GM23338 (cell line): ENCODE results near the gene SAFB2. TPM values are rescaled to one million over a fixed set of nuclear protein-coding genes. Genes with fewer than 3 reads are reported as not detected.

Experiments used
- ATAC-seq: fragments of 200-7000 bp; cut with Tn5 transposase; 3 replicates; pipeline ENCODE4 v1.9.1; 2020
- DNase-seq: peaks from one replicate; pipeline ENCODE4 v3.0.0-alpha.2; 2015; ENCODE audit warnings: low spot score
- H2AFZ ChIP-seq: fragments of 200-600 bp; sonication (generic); 2 replicates; pipeline ENCODE4 v1.8.0; 2016; ENCODE audit warnings: antibody characterized with exemption, mild to moderate bottlenecking, moderate library complexity
- H3F3A ChIP-seq: fragments of 200-600 bp; sonication (generic); replicated peaks from 2 replicates; pipeline ENCODE4 v1.8.0; 2017; ENCODE audit warnings: antibody characterized with exemption, mixed run types, low read depth
- H3K27ac ChIP-seq: fragments of 200-600 bp; sonication (generic); 2 replicates; pipeline ENCODE4 v1.6.1; 2016; ENCODE audit warnings: low read depth
- H3K27me3 ChIP-seq: fragments of 200-600 bp; sonication (generic); 2 replicates; pipeline ENCODE4 v1.8.0; 2016; ENCODE audit warnings: mild to moderate bottlenecking, mixed run types, moderate library complexity; ENCODE audit not compliant: insufficient read depth
- H3K36me3 ChIP-seq: fragments of 200-600 bp; sonication (generic); 2 replicates; pipeline ENCODE4 v1.8.0; 2016; ENCODE audit warnings: mild to moderate bottlenecking; ENCODE audit not compliant: insufficient read depth
- H3K4me1 ChIP-seq: fragments of 200-600 bp; sonication (generic); 2 replicates; pipeline ENCODE4 v1.8.0; 2016; ENCODE audit warnings: mild to moderate bottlenecking, moderate library complexity; ENCODE audit not compliant: insufficient read depth
- H3K4me2 ChIP-seq: fragments of 200-600 bp; sonication (generic); 2 replicates; pipeline ENCODE4 v1.7.1; 2017; ENCODE audit warnings: mixed run types
- H3K4me3 ChIP-seq: fragments of 200-600 bp; sonication (generic); 2 replicates; pipeline ENCODE4 v1.6.1; 2016; ENCODE audit warnings: mixed run types
- H3K79me2 ChIP-seq: fragments of 200-600 bp; sonication (generic); replicated peaks from 2 replicates; pipeline ENCODE4 v1.8.0; 2017; ENCODE audit warnings: mild to moderate bottlenecking; ENCODE audit not compliant: insufficient read depth
- H3K9me2 ChIP-seq: fragments of 200-600 bp; sonication (generic); 2 replicates; pipeline ENCODE4 v1.8.0; 2017; ENCODE audit not compliant: insufficient read depth
- H4K20me1 ChIP-seq: fragments of 200-600 bp; sonication (generic); replicated peaks from 2 replicates; pipeline ENCODE4 v1.8.0; 2017; ENCODE audit warnings: mild to moderate bottlenecking; ENCODE audit not compliant: insufficient read depth
- H3K27ac Mint-ChIP-seq: 2 replicates; pipeline ENCODE4 v1.8.0; 2020; ENCODE audit warnings: inconsistent platforms, mild to moderate bottlenecking, moderate library complexity, mixed read lengths
- H3K27me3 Mint-ChIP-seq: 3 replicates; pipeline ENCODE4 v1.8.0; 2022; ENCODE audit warnings: low read depth, mild to moderate bottlenecking, moderate library complexity, mixed read lengths, inconsistent platforms; ENCODE audit not compliant: insufficient read depth, poor library complexity
- H3K36me3 Mint-ChIP-seq: 3 replicates; pipeline ENCODE4 v1.8.0; 2021; ENCODE audit warnings: low read depth, mild to moderate bottlenecking, inconsistent platforms, moderate library complexity, mixed read lengths
- H3K4me1 Mint-ChIP-seq: 3 replicates; pipeline ENCODE4 v1.8.0; 2020; ENCODE audit warnings: mild to moderate bottlenecking, inconsistent platforms, mixed read lengths
- H3K4me3 Mint-ChIP-seq: 3 replicates; pipeline ENCODE4 v1.8.0; 2021; ENCODE audit warnings: moderate library complexity, mild to moderate bottlenecking, inconsistent platforms, mixed read lengths
- H3K9me3 Mint-ChIP-seq: 3 replicates; pipeline ENCODE4 v1.8.0; 2020; ENCODE audit warnings: moderate library complexity, mild to moderate bottlenecking, inconsistent platforms, mixed read lengths
- CREB1 ChIP-seq: fragments of 250-450 bp; sonication (Bioruptor Pico); IDR thresholded peaks from 2 replicates; pipeline ENCODE4 v1.5.0; 2020; ENCODE audit warnings: low read depth, mild to moderate bottlenecking, moderate library complexity
- CTCF ChIP-seq, 2 experiments: fragments of 200-600 bp in 1 of 2; sonication (generic) in 1 of 2; conservative IDR thresholded peaks; 2 replicates each; pipeline versions ENCODE4 v1.5.1 to v1.6.1; 2016 to 2017; ENCODE audit warnings: antibody characterized with exemption in 2 of 2, low read depth in 2 of 2, mild to moderate bottlenecking in 2 of 2, moderate library complexity in 1 of 2
- ETS1 ChIP-seq: IDR thresholded peaks from 2 replicates; pipeline ENCODE4 v1.6.1; 2016; ENCODE audit warnings: antibody characterized with exemption
- EZH2 ChIP-seq: fragments of 200-600 bp; sonication (generic); IDR thresholded peaks from one replicate; pipeline ENCODE4 v1.8.0; 2017; ENCODE audit warnings: antibody characterized with exemption, mild to moderate bottlenecking, low read depth; ENCODE audit not compliant: unreplicated experiment
- EZH2phosphoT487 ChIP-seq: fragments of 200-600 bp; sonication (generic); IDR thresholded peaks from one replicate; pipeline ENCODE4 v1.8.1; 2018; ENCODE audit warnings: antibody characterized with exemption; ENCODE audit not compliant: unreplicated experiment
- JUNB ChIP-seq: IDR thresholded peaks from one replicate; pipeline ENCODE4 v1.6.1; 2016; ENCODE audit warnings: antibody characterized with exemption; ENCODE audit not compliant: unreplicated experiment
- NANOG ChIP-seq: IDR thresholded peaks from 2 replicates; pipeline ENCODE4 v1.6.1; 2016; ENCODE audit warnings: antibody characterized with exemption, borderline replicate concordance
- POLR2AphosphoS5 ChIP-seq: IDR thresholded peaks from 2 replicates; pipeline ENCODE4 v1.6.1; 2016; ENCODE audit warnings: antibody characterized with exemption, low read depth
- REST ChIP-seq: IDR thresholded peaks from one replicate; pipeline ENCODE4 v1.6.1; 2018; ENCODE audit warnings: antibody characterized with exemption; ENCODE audit not compliant: unreplicated experiment
- STAT1 ChIP-seq: IDR thresholded peaks from one replicate; pipeline ENCODE4 v1.6.1; 2016; ENCODE audit warnings: antibody characterized with exemption; ENCODE audit not compliant: unreplicated experiment
- ZNF114 ChIP-seq: fragments of 250-450 bp; sonication (Bioruptor Pico); IDR thresholded peaks from 2 replicates; pipeline ENCODE4 v1.5.0; 2020; ENCODE audit warnings: mild to moderate bottlenecking, moderate library complexity
- ZNF331 ChIP-seq: fragments of 250-450 bp; sonication (Bioruptor Pico); IDR thresholded peaks from 2 replicates; pipeline ENCODE4 v1.5.0; 2020; ENCODE audit warnings: low read depth, mild to moderate bottlenecking, moderate library complexity
- ZNF462 ChIP-seq: fragments of 250-450 bp; sonication (Bioruptor Pico); IDR thresholded peaks from 2 replicates; pipeline ENCODE4 v1.5.0; 2020; ENCODE audit warnings: mild to moderate bottlenecking, moderate library complexity
- polyA plus RNA-seq: library from polyadenylated mRNA; unstranded; fragments of >200 nt; fragmentation: Nextera tagmentation; extraction: Ambion mirVana; gene quantifications from 2 replicates; pipeline ENCODE4 v1.2.1, GENCODE V29; 2016
- total RNA-seq: library from RNA; depleted of rRNA; stranded (reverse); fragments of >200 nt; shearing (Covaris generic); gene quantifications from 2 replicates; pipeline ENCODE4 v1.2.3, GENCODE V29; 2014

Gene SAFB2
- total and polyA plus RNA-seq, 2 experiments from 2014 or later: 37.7 to 102 TPM

GRCh38 chr19:5567360-5567969 lies 55.1 kb downstream of the SAFB2 start, which contains the start of gene TINCR:
Gene TINCR (minus strand): TSS chr19:5567953.
- H3K4me2 ChIP-seq: peak within 1 kb of the TSS; percentile 71; the same call in 1 of the 2 replicates
- H3K27ac Mint-ChIP-seq: no peak within 1 kb of the TSS
- peaks cover 17% of the 10 kb centered on the region for H3K27me3 Mint-ChIP-seq
- no peaks in the 10 kb centered on the region for H3K4me1 Mint-ChIP-seq
- no peaks in the 10 kb centered on the region for H4K20me1 ChIP-seq
- H3K4me3 Mint-ChIP-seq: peak within 1 kb of the TSS; percentile 58; the same call in 2 of the 3 replicates
- H3K27ac ChIP-seq: no peak within 1 kb of the TSS
- peak within 1 kb of the TSS; percentile 86; the same call in 1 of the 2 replicates for H2AFZ ChIP-seq
- H3K27me3 ChIP-seq: peaks cover 20% of the 10 kb centered on the region
- H3K36me3 Mint-ChIP-seq: no peaks in the 10 kb centered on the region
- peaks cover 5% of the 10 kb centered on the region for H3K9me3 Mint-ChIP-seq
- no peaks in the 10 kb centered on the region for H3K36me3 ChIP-seq
- TF ChIP-seq JUNB: no peak
- no peak for TF ChIP-seq NANOG
- no peak for TF ChIP-seq ZNF462 (CRISPR knock-in tag)
- no peak for TF ChIP-seq EZH2phosphoT487
- no peak for TF ChIP-seq REST
- peak in 1 of 2 experiments; percentile 66; a peak in 2 of 4 replicates for TF ChIP-seq CTCF (conservative IDR thresholded peaks at IDR 0.05; ENCODE audit: low read depth in 2 of 2)
- TF ChIP-seq ETS1: no peak
- TF ChIP-seq STAT1: no peak
- no peak for TF ChIP-seq EZH2
- no peak for TF ChIP-seq CREB1 (CRISPR knock-in tag)
- TF ChIP-seq ZNF331 (CRISPR knock-in tag): no peak
- TF ChIP-seq ZNF114 (CRISPR knock-in tag): no peak
- peak; percentile 18; the same call in 1 of the 2 replicates for TF ChIP-seq POLR2AphosphoS5
- peaks cover 10% of the 10 kb centered on the region; the same call in 1 of the 2 replicates for H3F3A ChIP-seq
- no peaks in the 10 kb centered on the region for H3K79me2 ChIP-seq
- peak; percentile 83 for DNase-seq
- H3K9me2 ChIP-seq: no peaks in the 10 kb centered on the region
- peak within 1 kb of the TSS; percentile 45; the same call in 1 of the 2 replicates for H3K4me3 ChIP-seq
- ATAC-seq: peak; percentile 84
- H3K4me1 ChIP-seq: no peaks in the 10 kb centered on the region
